Measurements from ENCODE around the gene KLHL14.
"Not testable (repeated sequence)": the region's sequence is repeated elsewhere in the genome, so short reads cannot be mapped to it uniquely, and the experiment has no call there.

The KLHL14 gene

GRCh38 chr18:32772581-32773381 is at the start of gene KLHL14:
Gene KLHL14, minus strand, starts transcription at chr18:32773023. Its CDS starts 2,432 bp downstream, at chr18:32770591.
- no peak for DNase-seq
- in situ Hi-C loops (cut with MboI; ENCODE audit: low pct_unique_long_range_greater_than_20kb, low sequenced_read_pairs), result no loop called here

GRCh38 chr18:32822197-32822596 is 49.4 kb upstream of the KLHL14 start:
- in situ Hi-C loops (cut with MboI; ENCODE audit: low pct_unique_long_range_greater_than_20kb, low sequenced_read_pairs), result no loop called here
- no peak for DNase-seq

- DNase-seq, result no peak
- in situ Hi-C loops (cut with MboI; ENCODE audit: low pct_unique_long_range_greater_than_20kb, low sequenced_read_pairs), result no loop called here
Measured at GRCh38 chr18:32815881-32816280, 43.1 kb upstream of the KLHL14 start.

GRCh38 chr18:32812342-32812741 is 39.5 kb upstream of the KLHL14 start:
- in situ Hi-C loops (cut with MboI; ENCODE audit: low pct_unique_long_range_greater_than_20kb, low sequenced_read_pairs), result no loop called here
- DNase-seq, result no peak

- in situ Hi-C loops (cut with MboI; ENCODE audit: low pct_unique_long_range_greater_than_20kb, low sequenced_read_pairs), result no loop called here
- no peak for DNase-seq
Measured at GRCh38 chr18:32810314-32810713, 37.5 kb upstream of the KLHL14 start.

- DNase-seq, result no peak
- in situ Hi-C loops (cut with MboI; ENCODE audit: low pct_unique_long_range_greater_than_20kb, low sequenced_read_pairs), result no loop called here
Measured at GRCh38 chr18:32805354-32805753, 32.5 kb upstream of the KLHL14 start.

- DNase-seq, result no peak
- in situ Hi-C loops (cut with MboI; ENCODE audit: low pct_unique_long_range_greater_than_20kb, low sequenced_read_pairs), result no loop called here
Measured at GRCh38 chr18:32804134-32804888, 31.5 kb upstream of the KLHL14 start.

- in situ Hi-C loops (cut with MboI; ENCODE audit: low pct_unique_long_range_greater_than_20kb, low sequenced_read_pairs), result no loop called here
- no peak for DNase-seq
Measured at GRCh38 chr18:32803568-32803967, 30.7 kb upstream of the KLHL14 start.

- no peak for DNase-seq
- in situ Hi-C loops (cut with MboI; ENCODE audit: low pct_unique_long_range_greater_than_20kb, low sequenced_read_pairs), result no loop called here
Measured at GRCh38 chr18:32802591-32803451, 30.0 kb upstream of the KLHL14 start.

- in situ Hi-C loops (cut with MboI; ENCODE audit: low pct_unique_long_range_greater_than_20kb, low sequenced_read_pairs), result no loop called here
- no peak for DNase-seq
Measured at GRCh38 chr18:32801228-32801627, 28.4 kb upstream of the KLHL14 start.

- in situ Hi-C loops (cut with MboI; ENCODE audit: low pct_unique_long_range_greater_than_20kb, low sequenced_read_pairs), result no loop called here
- no peak for DNase-seq
Measured at GRCh38 chr18:32798209-32798960, 25.6 kb upstream of the KLHL14 start.

GRCh38 chr18:32794667-32795066 is 21.8 kb upstream of the KLHL14 start:
- DNase-seq; in situ Hi-C loops (cut with MboI; ENCODE audit: low pct_unique_long_range_greater_than_20kb, low sequenced_read_pairs): not testable (repeated sequence)

GRCh38 chr18:32779010-32779409 is 6.2 kb upstream of the KLHL14 start:
- DNase-seq, result no peak
- in situ Hi-C loops (cut with MboI; ENCODE audit: low pct_unique_long_range_greater_than_20kb, low sequenced_read_pairs), result no loop called here

- DNase-seq, result no peak
- in situ Hi-C loops (cut with MboI; ENCODE audit: low pct_unique_long_range_greater_than_20kb, low sequenced_read_pairs), result no loop called here
Measured at GRCh38 chr18:32777049-32777448, 4.2 kb upstream of the KLHL14 start.

GRCh38 chr18:32776561-32776960 is 3.7 kb upstream of the KLHL14 start:
- in situ Hi-C loops (cut with MboI; ENCODE audit: low pct_unique_long_range_greater_than_20kb, low sequenced_read_pairs), result no loop called here
- no peak for DNase-seq

- no peak for DNase-seq
- in situ Hi-C loops (cut with MboI; ENCODE audit: low pct_unique_long_range_greater_than_20kb, low sequenced_read_pairs), result no loop called here
Measured at GRCh38 chr18:32775628-32776027, 2.8 kb upstream of the KLHL14 start.

- DNase-seq, result no peak
- in situ Hi-C loops (cut with MboI; ENCODE audit: low pct_unique_long_range_greater_than_20kb, low sequenced_read_pairs), result no loop called here
Measured at GRCh38 chr18:32773382-32773712, 524 bp upstream of the KLHL14 start.

- in situ Hi-C loops (cut with MboI; ENCODE audit: low pct_unique_long_range_greater_than_20kb, low sequenced_read_pairs), result no loop called here
- no peak for DNase-seq
Measured at GRCh38 chr18:32771871-32772580, 797 bp downstream of the KLHL14 start.
